B cell (primary cell): ENCODE data around the gene CYTH2. TPM values are rescaled to one million over a fixed set of nuclear protein-coding genes. Genes with fewer than 3 reads are reported as not detected.

ENCODE experiments used
- ATAC-seq: fragments of 200-7000 bp; cut with Tn5 transposase; one replicate; pipeline ENCODE4 v1.10.0; 2021; ENCODE audit warnings: low read depth, mild to moderate bottlenecking, moderate number of reproducible peaks, moderate library complexity
- CTCF ChIA-PET: fragments of 350-600 bp; sonication (Branson Sonifier 250); formaldehyde crosslinking; loops from one replicate; lab custom pipeline; 2021; ENCODE audit warnings: antibody characterized with exemption, inconsistent platforms; lab: Charles Lee
- POLR2A ChIA-PET: fragments of 350-600 bp; sonication (Branson Sonifier 250); formaldehyde crosslinking; loops from one replicate; lab custom pipeline; 2021; ENCODE audit warnings: antibody characterized with exemption; lab: Charles Lee
- DNase-seq: peaks from one replicate; pipeline ENCODE4 v3.0.0; 2013
- H2AFZ ChIP-seq: 2 replicates; pipeline ENCODE4 v1.6.1; 2012; ENCODE audit warnings: mild to moderate bottlenecking, low read depth, low read length; ENCODE audit not compliant: insufficient read depth, poor library complexity, severe bottlenecking
- H3K27ac ChIP-seq, 2 donors: 1 replicate in 1 of 2; 2 replicates in 1 of 2; pipeline ENCODE4 v1.5.1; 2012 to 2013; ENCODE audit warnings: low read length in 2 of 2, mild to moderate bottlenecking in 2 of 2, moderate library complexity in 1 of 2
- H3K27me3 ChIP-seq, 4 experiments: fragments of 200-600 bp in 1 of 4; sonication (generic) in 1 of 4; replicated peaks in 1 of 4; 1 replicate in 2 of 4; 2 replicates in 2 of 4; pipeline versions ENCODE4 v1.6.1 to v1.7.0; 2013 to 2016; ENCODE audit warnings: low read length in 3 of 4, mild to moderate bottlenecking in 2 of 4, mixed read lengths in 1 of 4, moderate library complexity in 1 of 4; ENCODE audit not compliant: insufficient read depth in 4 of 4, control insufficient read depth in 3 of 4; ENCODE audit errors: control extremely low read depth in 1 of 4
- H3K36me3 ChIP-seq, 2 experiments: replicated peaks in 1 of 2; 1 replicate in 1 of 2; 2 replicates in 1 of 2; pipeline versions ENCODE4 v1.6.1 to v1.7.1; 2013; ENCODE audit warnings: low read length in 1 of 2; ENCODE audit not compliant: insufficient read depth in 2 of 2, control insufficient read depth in 1 of 2; ENCODE audit errors: control extremely low read depth in 1 of 2, extremely low read depth in 1 of 2
- H3K4me1 ChIP-seq, 2 donors: fragments of 200-600 bp in 1 of 2; sonication (generic) in 1 of 2; 1 replicate in 1 of 2; 2 replicates in 1 of 2; pipeline versions ENCODE4 v1.5.1 to v1.6.1; 2013 to 2017; ENCODE audit warnings: low read length in 2 of 2; ENCODE audit not compliant: control insufficient read depth in 2 of 2, insufficient read depth in 2 of 2
- H3K4me2 ChIP-seq: replicated peaks from 2 replicates; pipeline ENCODE3; 2012; ENCODE audit warnings: mild to moderate bottlenecking, low read depth, low read length; ENCODE audit not compliant: poor library complexity, severe bottlenecking
- H3K4me3 ChIP-seq, 5 experiments: fragments of 200-600 bp in 1 of 5; sonication (generic) in 1 of 5; 1 replicate in 3 of 5; 2 replicates in 2 of 5; pipeline versions ENCODE4 v1.5.1 to v1.7.0; 2011 to 2016; ENCODE audit warnings: low read length in 4 of 5, mild to moderate bottlenecking in 4 of 5, low read depth in 2 of 5, control low read depth in 1 of 5, moderate library complexity in 1 of 5; ENCODE audit not compliant: insufficient read depth in 1 of 5; ENCODE audit errors: control extremely low read depth in 1 of 5, extremely low read depth in 1 of 5
- H3K79me2 ChIP-seq: fragments of 200-600 bp; sonication (generic); one replicate; pipeline ENCODE4 v1.6.0; 2016; ENCODE audit warnings: low read length; ENCODE audit not compliant: control insufficient read depth, insufficient read depth
- H3K9ac ChIP-seq: fragments of 200-600 bp; sonication (generic); 2 replicates; pipeline ENCODE4 v1.6.1; 2017; ENCODE audit warnings: mild to moderate bottlenecking, low read length, moderate library complexity
- H3K9me3 ChIP-seq, 3 donors: one replicate each; pipeline versions ENCODE4 v1.6.1 to v1.7.1; 2013; ENCODE audit warnings: low read length in 2 of 3; ENCODE audit not compliant: control insufficient read depth in 2 of 3, insufficient read depth in 1 of 3; ENCODE audit errors: control extremely low read depth in 1 of 3
- H4K20me1 ChIP-seq: 2 replicates; pipeline ENCODE4 v1.6.0; 2012; ENCODE audit warnings: mild to moderate bottlenecking, low read length; ENCODE audit not compliant: insufficient read depth, control insufficient read depth, poor library complexity, severe bottlenecking
- H3K27ac Mint-ChIP-seq: one replicate; pipeline ENCODE4 v1.8.0; 2021; ENCODE audit warnings: mixed read lengths
- H3K27me3 Mint-ChIP-seq: one replicate; pipeline ENCODE4 v1.8.0; 2021; ENCODE audit warnings: mixed read lengths
- H3K4me1 Mint-ChIP-seq: one replicate; pipeline ENCODE4 v1.8.0; 2021; ENCODE audit warnings: mixed read lengths
- H3K4me3 Mint-ChIP-seq: one replicate; pipeline ENCODE4 v1.8.0; 2021; ENCODE audit warnings: mixed read lengths
- H3K9me3 Mint-ChIP-seq: one replicate; pipeline ENCODE4 v1.8.0; 2022; ENCODE audit warnings: mixed read lengths; ENCODE audit not compliant: insufficient read depth
- CTCF ChIP-seq: fragments of 200-600 bp; IDR thresholded peaks from one replicate; pipeline ENCODE4 v1.8.0; 2022; ENCODE audit warnings: antibody characterized with exemption, mild to moderate bottlenecking
- WGBS: methylation state at CpG from one replicate; pipeline ENCODE4 v1.1.5; 2013; ENCODE audit warnings: missing lambda C conversion rate; ENCODE audit not compliant: insufficient coverage; 5-methylcytosine and 5-hydroxymethylcytosine counted together
- intact Hi-C: fragments of 100-400 bp; cut with micrococcal nuclease; formaldehyde crosslinking; loops from one replicate; pipeline ENCODE4 v1.10.0; 2022
- polyA plus RNA-seq: library from polyadenylated mRNA; depleted of rRNA; stranded (reverse); fragments of >200 nt; gene quantifications from 2 replicates; pipeline ENCODE4 v1.2.3, GENCODE V29; 2012
- total RNA-seq, 2 donors: library from RNA; stranded (reverse); fragments of 120-200 nt in 1 of 2; gene quantifications; 1 replicate in 1 of 2; 2 replicates in 1 of 2; pipeline versions ENCODE4 v1.2.3 to v1.2.4, GENCODE V29; 2013 to 2022

CYTH2 gene
- total and polyA plus RNA-seq, 2 donors (not counting 1 experiment from before 2014, with no cell fraction given), result 40.7 to 56.0 TPM

- ATAC-seq (no peak), DNase-seq (peak; percentile 33)
- Histone ChIP-seq H3K27ac (no peak overlapping the region), H4K20me1 (no peaks in the 10 kb centered on the region), H3K4me3 (peak overlapping the region in 1 of 5 experiments; percentile 9), H2AFZ (peak overlapping the region; percentile 5), H3K79me2 (no peaks in the 10 kb centered on the region), H3K4me2 (peak overlapping the region; percentile 62), H3K4me1 (peaks cover 43 to 45% of the 10 kb centered on the region in 2 donors), H3K36me3 (no peaks in the 10 kb centered on the region), H3K27me3 (peaks cover 0 to 60% (median 25%) of the 10 kb centered on the region in 4 experiments), H3K9ac (no peak overlapping the region), H3K9me3 (peaks cover 0 to 31% (median 0%) of the 10 kb centered on the region in 3 donors)
- Mint-ChIP-seq H3K27ac (no peak overlapping the region), H3K4me1 (peaks cover 26% of the 10 kb centered on the region), H3K27me3 (peaks cover 22% of the 10 kb centered on the region), H3K9me3 (no peaks in the 10 kb centered on the region), H3K4me3 (no peak overlapping the region)
- CTCF ChIA-PET, result interaction anchor here (2.2 kb wide), 1 partner anchor 111 kb away, joined by 5 read pairs; no protein-coding TSS in a partner anchor
- WGBS, result 60% methylated on average over 43 of the region's 46 CpGs
- intact Hi-C loops, result loop anchor here (10.0 kb wide), 1 partner anchor 103 kb away; the partner anchor contains the start of genes GRIN2D and KDELR1
- POLR2A ChIA-PET, result no interaction called here
- TF ChIP-seq CTCF, result no peak
Measured at GRCh38 chr19:48497728-48498594, 28.8 kb downstream of the CYTH2 start.
